ENCODE data around the gene CASZ1. TPM values are rescaled to one million over a fixed set of nuclear protein-coding genes. Genes with fewer than 3 reads are reported as not detected.

The CASZ1 gene
- total RNA-seq, 4 donors from 2014 or later = 13.1 to 33.7 (median 20.9) TPM

DNA sequence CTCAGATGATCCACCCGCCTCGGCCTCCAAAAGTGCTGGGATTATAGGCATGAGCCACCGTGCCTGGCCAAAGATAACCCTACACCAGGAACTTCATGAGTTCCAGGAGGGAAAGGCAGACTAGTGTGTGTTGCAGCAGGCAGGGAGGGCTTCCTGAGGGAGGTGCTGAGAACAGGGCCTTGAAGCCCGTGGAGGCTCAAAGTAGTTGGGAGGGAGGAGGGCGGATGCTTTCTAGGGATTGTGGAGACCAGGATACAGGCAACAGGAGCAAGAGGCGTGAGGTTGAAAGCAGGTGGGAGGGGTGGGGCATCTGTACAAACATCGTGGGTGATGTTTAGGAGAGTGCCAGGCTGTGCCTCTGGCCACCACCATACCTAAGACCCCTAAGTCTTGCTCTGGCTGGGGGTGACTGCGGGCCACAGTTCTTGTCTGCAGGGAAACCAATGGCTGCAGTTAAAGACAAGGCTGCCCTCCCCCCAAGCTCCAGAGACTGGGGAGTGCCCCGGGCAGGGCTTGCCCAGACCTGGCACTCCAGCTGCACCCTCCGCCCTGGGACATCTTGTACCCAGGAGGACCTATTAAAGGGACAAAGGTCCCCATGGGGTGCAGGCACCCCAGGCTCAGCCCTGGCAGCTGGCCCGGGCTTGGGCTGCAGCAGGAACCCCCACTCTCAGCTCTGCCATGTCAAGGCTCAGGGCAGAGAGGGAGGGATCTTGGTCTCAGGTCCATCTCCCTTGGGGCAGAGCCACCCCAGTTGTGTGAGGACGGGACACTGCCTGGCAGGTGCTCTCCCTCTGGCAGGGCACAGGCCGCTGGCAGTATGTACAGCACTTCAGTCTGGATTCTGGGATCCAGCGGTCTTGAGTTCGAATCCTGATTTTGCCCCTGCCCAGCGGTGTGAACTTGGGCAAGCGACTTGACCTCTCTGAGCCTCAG, 22.1 kb upstream of the CASZ1 start:
- TF ChIP-seq POLR2A (IDR thresholded peaks at IDR 0.05) (no peak), CTCF (IDR thresholded peaks at IDR 0.05) (no peak)
- intact Hi-C loops (cut with DNase I) = no loop called here
- WGBS, 2 donors = 36 to 44% methylated on average over 5 to 6 of the region's 17 CpGs
- peak overlapping the region; percentile 49 to 77 (median 68) for H3K27ac ChIP-seq
- peaks cover 31 to 81% (median 44%) of the 10 kb centered on the region in 3 donors for H3K4me1 ChIP-seq
- H3K4me3 ChIP-seq = no peak overlapping the region
- H3K36me3 ChIP-seq = no peaks in the 10 kb centered on the region
- no peak for DNase-seq
- no peaks in the 10 kb centered on the region for H3K9me3 ChIP-seq
- no peaks in the 10 kb centered on the region for H3K27me3 ChIP-seq

- no peak overlapping the region for H3K4me3 ChIP-seq
- intact Hi-C loops (cut with DNase I) = no loop called here
- no peaks in the 10 kb centered on the region for H3K27me3 ChIP-seq
- no peaks in the 10 kb centered on the region for H3K36me3 ChIP-seq
- H3K4me1 ChIP-seq = peaks cover 27 to 64% (median 34%) of the 10 kb centered on the region in 3 donors
- H3K9me3 ChIP-seq = no peaks in the 10 kb centered on the region
- no peak for DNase-seq
- WGBS, 2 donors = 86 to 88% methylated on average over 6 to 9 of the region's 13 CpGs
- H3K27ac ChIP-seq = peak overlapping the region in 2 of 4 donors; percentile 11 to 81
- no peak for TF ChIP-seq CTCF (IDR thresholded peaks at IDR 0.05)
Measured at GRCh38 chr1:10816743-10817369, 20.4 kb upstream of the CASZ1 start.

- TF ChIP-seq POLR2A (IDR thresholded peaks at IDR 0.05) = no peak
- no peak for TF ChIP-seq CTCF (IDR thresholded peaks at IDR 0.05)
- Histone ChIP-seq H3K27ac (peak overlapping the region; percentile 56 to 86 (median 70)), H3K4me3 (no peak overlapping the region), H3K9me3 (no peaks in the 10 kb centered on the region), H3K4me1 (peaks cover 27 to 62% (median 34%) of the 10 kb centered on the region in 3 donors), H3K27me3 (no peaks in the 10 kb centered on the region), H3K36me3 (no peaks in the 10 kb centered on the region)
- DNase-seq = no peak
- 75 to 80% methylated on average over 7 of the region's 7 CpGs for WGBS, 2 donors
- intact Hi-C loops (cut with DNase I) = no loop called here
Measured at GRCh38 chr1:10816233-10816632, 19.8 kb upstream of the CASZ1 start.

- TF ChIP-seq POLR2A (IDR thresholded peaks at IDR 0.05) (no peak), CTCF (IDR thresholded peaks at IDR 0.05) (no peak)
- H3K9me3 ChIP-seq = no peaks in the 10 kb centered on the region
- no peaks in the 10 kb centered on the region for H3K36me3 ChIP-seq
- no peak overlapping the region for H3K4me3 ChIP-seq
- H3K27me3 ChIP-seq = no peaks in the 10 kb centered on the region
- 67 to 90% methylated on average over 3 of the region's 5 CpGs for WGBS, 2 donors
- intact Hi-C loops (cut with DNase I) = no loop called here
- peak overlapping the region; percentile 56 to 86 (median 70) for H3K27ac ChIP-seq
- DNase-seq = no peak
- H3K4me1 ChIP-seq = peaks cover 27 to 62% (median 34%) of the 10 kb centered on the region in 3 donors
Measured at GRCh38 chr1:10815858-10816195, 19.4 kb upstream of the CASZ1 start.

Data from esophagus squamous epithelium (tissue), 5 donors.